ENCODE results near the gene STARD9.

GRCh38 chr15:42558739-42559138 lies 16.7 kb upstream of the STARD9 start:
- no peak for TF ChIP-seq CTCF (IDR thresholded peaks at IDR 0.05)
- TF ChIP-seq POLR2A (IDR thresholded peaks at IDR 0.05) = no peak
- TF ChIP-seq POLR2AphosphoS5 (IDR thresholded peaks at IDR 0.05; ENCODE audit: insufficient read depth in 1 of 2, low read depth in 1 of 2) = no peak
